ENCODE measurements around the gene NODAL.

DNA sequence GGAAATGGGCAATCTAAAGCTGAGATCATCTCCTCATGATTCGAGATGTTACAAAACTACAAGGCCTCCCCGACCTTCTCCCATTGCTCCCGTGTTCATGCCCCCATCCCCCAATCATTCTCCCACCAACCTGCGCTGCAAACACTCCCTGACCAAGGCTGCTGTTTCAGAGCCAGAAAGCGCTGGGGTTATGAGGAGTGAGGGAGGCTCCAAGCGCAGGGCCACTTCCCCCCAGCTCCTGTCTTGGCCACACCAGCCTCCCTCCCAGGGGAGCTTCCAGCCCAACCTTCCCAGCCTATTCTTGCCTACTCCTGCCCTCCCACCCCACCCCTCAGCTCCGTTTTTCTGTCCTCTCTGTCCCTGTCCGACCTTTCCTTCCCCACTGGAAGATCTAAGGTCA, 14.7 kb upstream of the NODAL start:
- TF ChIP-seq POLR2AphosphoS5 (IDR thresholded peaks at IDR 0.05) = no peak
- TF ChIP-seq POLR2A (IDR thresholded peaks at IDR 0.05) = no peak
- TF ChIP-seq, protein P1, sequence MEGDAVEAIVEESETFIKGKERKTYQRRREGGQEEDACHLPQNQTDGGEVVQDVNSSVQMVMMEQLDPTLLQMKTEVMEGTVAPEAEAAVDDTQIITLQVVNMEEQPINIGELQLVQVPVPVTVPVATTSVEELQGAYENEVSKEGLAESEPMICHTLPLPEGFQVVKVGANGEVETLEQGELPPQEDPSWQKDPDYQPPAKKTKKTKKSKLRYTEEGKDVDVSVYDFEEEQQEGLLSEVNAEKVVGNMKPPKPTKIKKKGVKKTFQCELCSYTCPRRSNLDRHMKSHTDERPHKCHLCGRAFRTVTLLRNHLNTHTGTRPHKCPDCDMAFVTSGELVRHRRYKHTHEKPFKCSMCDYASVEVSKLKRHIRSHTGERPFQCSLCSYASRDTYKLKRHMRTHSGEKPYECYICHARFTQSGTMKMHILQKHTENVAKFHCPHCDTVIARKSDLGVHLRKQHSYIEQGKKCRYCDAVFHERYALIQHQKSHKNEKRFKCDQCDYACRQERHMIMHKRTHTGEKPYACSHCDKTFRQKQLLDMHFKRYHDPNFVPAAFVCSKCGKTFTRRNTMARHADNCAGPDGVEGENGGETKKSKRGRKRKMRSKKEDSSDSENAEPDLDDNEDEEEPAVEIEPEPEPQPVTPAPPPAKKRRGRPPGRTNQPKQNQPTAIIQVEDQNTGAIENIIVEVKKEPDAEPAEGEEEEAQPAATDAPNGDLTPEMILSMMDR (IDR thresholded peaks at IDR 0.05) = no peak
- no peak for TF ChIP-seq EP300 (IDR thresholded peaks at IDR 0.05; ENCODE audit: low read depth)
